HepG2 (cell line): ENCODE data around the gene ELANE. TPM values are rescaled to one million over a fixed set of nuclear protein-coding genes. Genes with fewer than 3 reads are reported as not detected.
A peak's percentile ranks its signal among the peaks of the same experiment; 100 is the strongest.

ENCODE experiments used
- ATAC-seq: fragments of 200-7000 bp; cut with Tn5 transposase; 3 replicates; pipeline ENCODE4 v1.9.1; 2020; ENCODE audit warnings: mild to moderate bottlenecking, moderate library complexity
- BruUV-seq: library from RNA; stranded (reverse); fragments of 400-500 nt; replicated peaks from 2 replicates; lab custom pipeline; 2021; lab: Mats Ljungman, UMichigan
- CTCF ChIA-PET: fragments of 300-600 bp; formaldehyde crosslinking; extraction: SDS; loops from one replicate; lab custom pipeline; 2021; ENCODE audit warnings: low total read pairs, inconsistent platforms, low intra/inter-chr PET ratio; lab: Yijun Ruan, JAX
- POLR2A ChIA-PET: fragments of 350-600 bp; sonication (Branson Sonifier 250); formaldehyde crosslinking; loops from one replicate; lab custom pipeline; 2020; ENCODE audit warnings: antibody characterized with exemption, inconsistent platforms; lab: Yijun Ruan, JAX
- DNase-seq: peaks from one replicate; pipeline ENCODE4 v3.0.0-alpha.2; 2015; ENCODE audit warnings: low spot score
- FAIRE-seq: peaks from 3 replicates; lab custom pipeline; 2011; peaks lifted over from hg19 to GRCh38; lab: Jason Lieb, UNC
- H2AFZ ChIP-seq: one replicate; pipeline ENCODE4 v1.6.1; 2011; ENCODE audit warnings: low read length, inconsistent platforms
- H3K27ac ChIP-seq: fragments of 300-600 bp; 3 replicates; pipeline ENCODE4 v1.8.0; 2011; ENCODE audit warnings: mixed run types, mild to moderate bottlenecking, mixed read lengths, low read length, inconsistent platforms; ENCODE audit not compliant: insufficient read depth; ENCODE audit errors: extremely low read length
- H3K27me3 ChIP-seq, 2 experiments: fragments of 200-600 bp in 1 of 2; 2 replicates in 1 of 2; 3 replicates in 1 of 2; pipeline versions ENCODE4 v1.6.0 to v1.8.0; 2011; ENCODE audit warnings: low read length in 2 of 2, mild to moderate bottlenecking in 2 of 2, moderate library complexity in 2 of 2, inconsistent platforms in 1 of 2; ENCODE audit not compliant: insufficient read depth in 2 of 2, control insufficient read depth in 1 of 2
- H3K36me3 ChIP-seq, 2 experiments: fragments of 200-600 bp in 1 of 2; replicated peaks in 1 of 2; 2 replicates in 1 of 2; 3 replicates in 1 of 2; pipeline versions ENCODE4 v1.5.1 to v1.8.0; 2011; ENCODE audit warnings: low read length in 2 of 2, inconsistent platforms in 1 of 2; ENCODE audit not compliant: insufficient read depth in 2 of 2, control insufficient read depth in 1 of 2
- H3K4me1 ChIP-seq: 2 replicates; pipeline ENCODE4 v1.5.1; 2012; ENCODE audit warnings: low read length, inconsistent platforms; ENCODE audit not compliant: insufficient read depth
- H3K4me2 ChIP-seq: 2 replicates; pipeline ENCODE4 v1.6.0; 2011; ENCODE audit warnings: low read depth, low read length, inconsistent platforms
- H3K4me3 ChIP-seq, 3 experiments: fragments of 200-600 bp in 1 of 3; sonication (generic), shearing (Covaris generic) in 1 of 3; replicated peaks in 1 of 3; 2 replicates each; pipeline ENCODE4 v1.5.1; 2011 to 2016; ENCODE audit warnings: low read length in 3 of 3, inconsistent platforms in 2 of 3, low read depth in 2 of 3, mild to moderate bottlenecking in 2 of 3, control low read depth in 1 of 3, mixed read lengths in 1 of 3; ENCODE audit not compliant: insufficient read depth in 1 of 3
- H3K79me2 ChIP-seq: one replicate; pipeline ENCODE4 v1.6.1; 2011; ENCODE audit warnings: low read length, inconsistent platforms; ENCODE audit not compliant: insufficient read depth
- H3K9ac ChIP-seq: 2 replicates; pipeline ENCODE4 v1.6.0; 2011; ENCODE audit warnings: mild to moderate bottlenecking, low read depth, low read length, inconsistent platforms; ENCODE audit not compliant: insufficient read depth
- H3K9me3 ChIP-seq: 2 replicates; pipeline ENCODE4 v1.5.1; 2012; ENCODE audit warnings: mild to moderate bottlenecking, low read length
- H4K20me1 ChIP-seq: 2 replicates; pipeline ENCODE4 v1.6.0; 2011; ENCODE audit warnings: inconsistent platforms, mild to moderate bottlenecking, low read length, moderate library complexity; ENCODE audit not compliant: insufficient read depth
- FOSL1 ChIP-seq: sonication (generic); formaldehyde crosslinking; IDR thresholded peaks from 2 replicates; pipeline ENCODE4 v1.9.0; 2021; ENCODE audit warnings: missing genetic modification reagents, borderline replicate concordance
- GABPA ChIP-seq, 2 experiments: IDR thresholded peaks; 2 replicates each; pipeline ENCODE4 v1.6.1; 2011 to 2016; ENCODE audit warnings: low read depth in 2 of 2, low read length in 1 of 2, missing biosample characterization in 1 of 2, missing genetic modification characterization in 1 of 2
- U2AF2 ChIP-seq: fragments of 200-400 bp; formaldehyde crosslinking; IDR thresholded peaks from 2 replicates; pipeline ENCODE4 v1.6.1; 2017; ENCODE audit warnings: low read depth, mild to moderate bottlenecking, low read length
- ZNF121 ChIP-seq: sonication (generic); formaldehyde crosslinking; IDR thresholded peaks from 2 replicates; pipeline ENCODE4 v1.5.0; 2020; ENCODE audit warnings: mild to moderate bottlenecking, missing genetic modification reagents
- WGBS: methylation state at CpG from one replicate; pipeline ENCODE4 v1.1.6; 2017; ENCODE audit warnings: low lambda C conversion rate; 5-methylcytosine and 5-hydroxymethylcytosine counted together
- in situ Hi-C: cut with HindIII; loops from 2 replicates; pipeline ENCODE4 v1.10.0; 2017; ENCODE audit warnings: low pct_unique_long_range_greater_than_20kb; ENCODE audit not compliant: extremely low pct_ligation_motif_present
- intact Hi-C: fragments of 100-400 bp; cut with micrococcal nuclease; formaldehyde crosslinking; loops from one replicate; pipeline ENCODE4 v1.10.0; 2022; ENCODE audit not compliant: unreplicated experiment
- polyA plus RNA-seq, 8 experiments: library from polyadenylated mRNA; depleted of rRNA in 3 of 8; stranded (reverse) in 7 of 8; unstranded in 1 of 8; fragments of >200 nt; fragmentation: Illumina TruSeq in 4 of 8; extraction: Trizol in 4 of 8; gene quantifications; 2 replicates each; pipeline versions ENCODE4 v1.2.1 to v1.2.3, GENCODE V29; 2011 to 2016; ENCODE audit warnings: low read depth in 4 of 8, missing spikeins in 1 of 8, mixed read lengths in 1 of 8; ENCODE audit not compliant: insufficient read depth in 1 of 8
- total RNA-seq, 5 experiments: library from RNA; depleted of rRNA; stranded (reverse); fragments of >200 nt; fragmentation: Illumina TruSeq; extraction: Trizol; gene quantifications; 2 replicates each; pipeline ENCODE4 v1.2.3, GENCODE V29; 2016; ENCODE audit warnings: low read depth in 1 of 5
- TF ChIP-seq, protein P1 (sequence below): sonication (generic); formaldehyde crosslinking; IDR thresholded peaks from 2 replicates; pipeline ENCODE4 v1.5.0; 2020; ENCODE audit warnings: mild to moderate bottlenecking, missing genetic modification reagents

ELANE gene
- total and polyA plus RNA-seq, 2 of the 13 experiments (the other 11 are each of a cell fraction or from before 2014, with no cell fraction given), result not detected

DNA sequence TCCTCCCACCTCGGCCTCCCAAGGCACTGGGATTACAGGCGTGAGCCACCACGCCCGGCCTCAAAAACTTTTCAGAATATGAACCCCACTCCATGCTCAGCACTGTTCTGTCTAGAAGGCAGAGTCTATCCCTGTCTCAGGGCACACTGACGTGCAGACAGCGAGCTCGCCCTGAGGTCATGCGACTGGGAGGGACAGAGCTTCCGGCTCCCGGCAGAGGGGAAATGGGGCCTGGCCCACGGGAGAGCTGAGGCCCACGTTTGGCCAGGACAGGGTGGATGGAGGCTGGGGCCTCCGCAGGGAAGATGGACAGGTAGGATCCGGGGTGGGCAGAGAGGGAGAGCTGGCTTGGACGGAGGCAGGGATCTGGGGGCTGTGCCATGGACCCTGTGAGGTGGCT, 27.2 kb upstream of the ELANE start:
- H3K4me2 ChIP-seq, result no peak overlapping the region
- TF ChIP-seq GABPA (IDR thresholded peaks at IDR 0.05; ENCODE audit: low read depth, low read length) (no peak), GABPA (CRISPR knock-in tag; IDR thresholded peaks at IDR 0.05; ENCODE audit: low read depth) (peak; percentile 31; the same call in 1 of the 2 replicates), U2AF2 (no peak)
- TF ChIP-seq, all 625 proteins: peak for 1
- H3K9ac ChIP-seq, result no peak overlapping the region
- peaks cover 7 to 30% of the 10 kb centered on the region in 2 experiments for H3K27me3 ChIP-seq
- no peaks in the 10 kb centered on the region for H3K9me3 ChIP-seq
- no peak overlapping the region for H2AFZ ChIP-seq
- FAIRE-seq (no peak), ATAC-seq (no peak), DNase-seq (no peak)
- ChIA-PET CTCF (no interaction called here), POLR2A (no interaction called here)
- H3K79me2 ChIP-seq, result no peaks in the 10 kb centered on the region
- peak overlapping the region in 1 of 3 experiments; percentile 25; a peak in 1 of 6 replicates for H3K4me3 ChIP-seq
- intact Hi-C loops (no loop called here), in situ Hi-C loops (no loop called here)
- no peak overlapping the region for H3K27ac ChIP-seq
- no TSS peak for BruUV-seq
- 55% methylated on average over 9 of the region's 15 CpGs for WGBS
- H3K36me3 ChIP-seq, result no peaks in the 10 kb centered on the region
- H4K20me1 ChIP-seq, result no peaks in the 10 kb centered on the region
- peaks cover 8% of the 10 kb centered on the region for H3K4me1 ChIP-seq

DNA sequence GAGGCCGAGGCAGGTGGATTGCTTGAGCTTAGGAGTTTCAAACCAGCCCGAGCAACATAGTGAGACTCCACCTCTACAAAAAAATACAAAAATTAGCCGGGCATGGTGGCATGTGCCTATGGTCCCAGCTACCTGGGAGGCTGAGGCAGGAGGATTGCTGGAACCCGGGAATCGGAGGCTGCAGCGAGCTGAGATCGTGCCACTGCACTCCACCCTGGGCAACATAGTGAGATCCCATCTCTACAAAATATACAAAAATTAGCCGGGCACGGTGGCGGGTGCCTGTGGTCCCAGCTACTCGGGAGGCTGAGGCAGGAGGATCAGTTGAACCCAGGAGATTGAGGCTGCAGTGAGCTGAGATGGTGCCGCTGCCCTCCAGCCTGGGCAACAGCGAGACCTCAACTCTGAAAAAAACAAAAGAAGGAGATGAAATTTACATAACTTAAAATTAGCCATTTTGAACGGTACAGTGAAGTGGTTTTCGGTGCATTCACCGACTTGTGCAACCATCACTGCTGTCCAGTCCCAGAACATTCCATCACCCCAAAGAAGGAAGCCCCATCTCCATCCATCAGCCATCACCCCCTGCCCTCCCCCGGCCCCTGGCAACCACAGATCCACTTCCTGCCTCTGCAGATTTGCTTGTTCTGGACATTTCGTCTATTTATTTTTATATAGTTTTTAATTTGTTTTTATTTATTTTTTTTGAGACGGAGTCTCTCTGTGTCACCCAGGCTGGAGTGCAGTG, 26.0 kb upstream of the ELANE start:
- WGBS, result 37% methylated on average over 19 of the region's 19 CpGs
- no peak for ATAC-seq
- in situ Hi-C loops, result no loop called here

More for the DNA sequence above, 26.0 kb upstream of the ELANE start:
- Histone ChIP-seq H3K4me3 (no peak overlapping the region), H3K4me1 (peaks cover 9% of the 10 kb centered on the region), H3K36me3 (no peaks in the 10 kb centered on the region), H4K20me1 (no peaks in the 10 kb centered on the region), H3K9me3 (no peaks in the 10 kb centered on the region), H3K9ac (no peak overlapping the region), H3K4me2 (no peak overlapping the region), H3K27me3 (peaks cover 9 to 36% of the 10 kb centered on the region in 2 experiments), H3K27ac (no peak overlapping the region), H3K79me2 (no peaks in the 10 kb centered on the region), H2AFZ (no peak overlapping the region)
- DNase-seq (no peak), FAIRE-seq (no peak)
- BruUV-seq, result no TSS peak
- intact Hi-C loops, result no loop called here
- ChIA-PET POLR2A (no interaction called here), CTCF (no interaction called here)
- peak; percentile 80 for TF ChIP-seq ZNF121 (CRISPR knock-in tag)
- TF ChIP-seq FOSL1 (CRISPR knock-in tag), result no peak
- TF ChIP-seq, protein P1, sequence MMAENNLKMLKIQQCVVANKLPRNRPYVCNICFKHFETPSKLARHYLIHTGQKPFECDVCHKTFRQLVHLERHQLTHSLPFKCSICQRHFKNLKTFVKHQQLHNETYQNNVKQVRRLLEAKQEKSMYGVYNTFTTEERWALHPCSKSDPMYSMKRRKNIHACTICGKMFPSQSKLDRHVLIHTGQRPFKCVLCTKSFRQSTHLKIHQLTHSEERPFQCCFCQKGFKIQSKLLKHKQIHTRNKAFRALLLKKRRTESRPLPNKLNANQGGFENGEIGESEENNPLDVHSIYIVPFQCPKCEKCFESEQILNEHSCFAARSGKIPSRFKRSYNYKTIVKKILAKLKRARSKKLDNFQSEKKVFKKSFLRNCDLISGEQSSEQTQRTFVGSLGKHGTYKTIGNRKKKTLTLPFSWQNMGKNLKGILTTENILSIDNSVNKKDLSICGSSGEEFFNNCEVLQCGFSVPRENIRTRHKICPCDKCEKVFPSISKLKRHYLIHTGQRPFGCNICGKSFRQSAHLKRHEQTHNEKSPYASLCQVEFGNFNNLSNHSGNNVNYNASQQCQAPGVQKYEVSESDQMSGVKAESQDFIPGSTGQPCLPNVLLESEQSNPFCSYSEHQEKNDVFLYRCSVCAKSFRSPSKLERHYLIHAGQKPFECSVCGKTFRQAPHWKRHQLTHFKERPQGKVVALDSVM (CRISPR knock-in tag), result peak; percentile 41; the same call in 1 of the 2 replicates
